Prostate gland (tissue), 2 donors: ENCODE data around the gene SBF2. TPM values are rescaled to one million over a fixed set of nuclear protein-coding genes. Genes with fewer than 3 reads are reported as not detected.
A peak's percentile ranks its signal among the peaks of the same experiment; 100 is the strongest.

ENCODE experiments used
- DNase-seq: peaks from one replicate; pipeline ENCODE4 v3.0.0-alpha.2; 2019; ENCODE audit warnings: low spot score
- H3K27ac ChIP-seq, 2 donors: fragments of 200-600 bp; sonication (generic); 2 replicates each; pipeline ENCODE4 v1.5.1; 2017 to 2019
- H3K27me3 ChIP-seq: fragments of 200-600 bp; sonication (generic); replicated peaks from 2 replicates; pipeline ENCODE4 v1.5.1; 2019; ENCODE audit not compliant: insufficient read depth
- H3K36me3 ChIP-seq, 2 donors: fragments of 200-600 bp; sonication (generic); 1 replicate in 1 of 2; 2 replicates in 1 of 2; pipeline versions ENCODE4 v1.5.1 to v1.8.1; 2017 to 2019
- H3K4me1 ChIP-seq: fragments of 200-600 bp; sonication (generic); replicated peaks from 2 replicates; pipeline ENCODE4 v1.5.1; 2019
- H3K4me3 ChIP-seq, 2 donors: fragments of 200-600 bp; sonication (generic); 2 replicates each; pipeline ENCODE4 v1.5.1; 2017 to 2019
- H3K9me3 ChIP-seq: fragments of 200-600 bp; sonication (generic); 2 replicates; pipeline ENCODE4 v1.5.1; 2017
- CTCF ChIP-seq, 4 experiments: fragments of 200-600 bp in 2 of 4; fragments of 450-650 bp in 2 of 4; sonication (generic) in 2 of 4; IDR thresholded peaks; 1 replicate in 3 of 4; 2 replicates in 1 of 4; pipeline ENCODE4 v1.5.1; 2016 to 2019; ENCODE audit warnings: antibody characterized with exemption in 4 of 4, mild to moderate bottlenecking in 2 of 4, moderate library complexity in 2 of 4
- POLR2A ChIP-seq: fragments of 450-650 bp; IDR thresholded peaks from one replicate; pipeline ENCODE4 v1.6.1; 2016; ENCODE audit warnings: antibody characterized with exemption, mild to moderate bottlenecking
- POLR2AphosphoS5 ChIP-seq: sonication (generic); formaldehyde crosslinking; IDR thresholded peaks from one replicate; pipeline ENCODE4 v1.6.1; 2017; ENCODE audit warnings: antibody characterized with exemption
- WGBS: methylation state at CpG from one replicate; pipeline ENCODE4 v1.1.5; 2018; 5-methylcytosine and 5-hydroxymethylcytosine counted together
- intact Hi-C: fragments of 100-400 bp; cut with DNase I; formaldehyde crosslinking; loops from one replicate; pipeline ENCODE4 v1.14.2; 2022
- total RNA-seq, 2 donors: library from RNA; depleted of rRNA; stranded (reverse); fragments of >200 nt; gene quantifications; one replicate each; pipeline ENCODE4 v1.1.0, GENCODE V29; 2016

The SBF2 gene
- total RNA-seq, 2 donors from 2014 or later, result 35.9 to 56.7 TPM

GRCh38 chr11:10208131-10208575 lies 85.9 kb downstream of the SBF2 start:
- Histone ChIP-seq H3K4me1 (no peaks in the 10 kb centered on the region), H3K27ac (no peak overlapping the region), H3K4me3 (no peak overlapping the region), H3K27me3 (no peaks in the 10 kb centered on the region), H3K36me3 (no peaks in the 10 kb centered on the region), H3K9me3 (no peaks in the 10 kb centered on the region)
- no peak for DNase-seq
- intact Hi-C loops, result loop anchor here (5.0 kb wide), 1 partner anchor 99 kb away; the partner anchor contains the start of gene ADM
- no peak for TF ChIP-seq POLR2A
- TF ChIP-seq CTCF (IDR thresholded peaks at IDR 0.05), result peak; percentile 57 to 87 (median 76)
- peak; percentile 46 for TF ChIP-seq POLR2AphosphoS5
- 21% methylated on average over 4 of the region's 4 CpGs for WGBS

- TF ChIP-seq POLR2A (no peak), CTCF (IDR thresholded peaks at IDR 0.05) (no peak), POLR2AphosphoS5 (no peak)
- Histone ChIP-seq H3K9me3 (no peaks in the 10 kb centered on the region), H3K27me3 (no peaks in the 10 kb centered on the region), H3K27ac (no peak overlapping the region), H3K4me1 (no peaks in the 10 kb centered on the region), H3K36me3 (no peaks in the 10 kb centered on the region), H3K4me3 (no peak overlapping the region)
- DNase-seq, result no peak
- intact Hi-C loops, result loop anchor here (5.0 kb wide), 1 partner anchor 101 kb away; the partner anchor contains the start of gene ADM
- WGBS, result 50% methylated on average over 1 of the region's 1 CpG
Measured at GRCh38 chr11:10205928-10206327, 88.1 kb downstream of the SBF2 start.

- no peaks in the 10 kb centered on the region for H3K9me3 ChIP-seq
- DNase-seq, result no peak
- no peaks in the 10 kb centered on the region for H3K36me3 ChIP-seq
- intact Hi-C loops, result no loop called here
- no peak for TF ChIP-seq POLR2AphosphoS5
- TF ChIP-seq POLR2A, result no peak
- no peak for TF ChIP-seq CTCF (IDR thresholded peaks at IDR 0.05)
- H3K27ac ChIP-seq, result no peak overlapping the region
- no peak overlapping the region for H3K4me3 ChIP-seq
- WGBS, result 88% methylated on average over 4 of the region's 4 CpGs
- no peaks in the 10 kb centered on the region for H3K27me3 ChIP-seq
- H3K4me1 ChIP-seq, result no peaks in the 10 kb centered on the region
Measured at GRCh38 chr11:10204021-10204420, 90.0 kb downstream of the SBF2 start.

GRCh38 chr11:10201343-10201742 lies 92.7 kb downstream of the SBF2 start:
- intact Hi-C loops, result no loop called here
- Histone ChIP-seq H3K9me3 (no peaks in the 10 kb centered on the region), H3K36me3 (no peaks in the 10 kb centered on the region), H3K27ac (no peak overlapping the region), H3K4me1 (no peaks in the 10 kb centered on the region), H3K27me3 (no peaks in the 10 kb centered on the region), H3K4me3 (no peak overlapping the region)
- DNase-seq, result no peak
- 49% methylated on average over 1 of the region's 1 CpG for WGBS
- TF ChIP-seq POLR2AphosphoS5 (no peak), POLR2A (no peak), CTCF (IDR thresholded peaks at IDR 0.05) (no peak)

GRCh38 chr11:10197091-10197490 lies 96.9 kb downstream of the SBF2 start:
- Histone ChIP-seq H3K36me3 (no peaks in the 10 kb centered on the region), H3K27me3 (no peaks in the 10 kb centered on the region), H3K4me3 (no peak overlapping the region), H3K9me3 (no peaks in the 10 kb centered on the region), H3K4me1 (no peaks in the 10 kb centered on the region), H3K27ac (no peak overlapping the region)
- 98% methylated on average over 2 of the region's 2 CpGs for WGBS
- intact Hi-C loops, result no loop called here
- TF ChIP-seq POLR2AphosphoS5 (no peak), POLR2A (no peak), CTCF (IDR thresholded peaks at IDR 0.05) (no peak)
- no peak for DNase-seq
